Esophagus squamous epithelium (tissue), 4 donors: Measurements from ENCODE around the gene ZNF324. TPM values are rescaled to one million over a fixed set of nuclear protein-coding genes. Genes with fewer than 3 reads are reported as not detected.

ENCODE experiments used
- small RNA-seq, 4 donors: library from RNA; depleted of rRNA; stranded (forward); fragments of <200 nt; gene quantifications; one replicate each; pipeline ENCODE3, GENCODE V24; 2016
- total RNA-seq, 4 donors: library from RNA; depleted of rRNA; stranded (reverse); fragments of >200 nt; gene quantifications; one replicate each; pipeline ENCODE4 v1.1.0, GENCODE V29; 2016

ZNF324 gene
- total RNA-seq, 4 donors from 2014 or later: 13.5 to 25.4 (median 20.2) TPM

Small RNA genes within 50 kb of the gene (small RNA-seq; reads per million reads assigned to genes)
- gene RN7SL693P: 0 reads per million in 4 donors
- gene RNU6-1337P: 0 reads per million in 4 donors

Other genes with a start within 250 kb of the ZNF324 start
- gene ZNF544, start 238.2 kb upstream of the ZNF324 start, total RNA-seq: 10 to 100 TPM; 19.1 to 53.4 (median 36.0) TPM
- gene ZNF8, start 188.1 kb upstream of the ZNF324 start, total RNA-seq: 1 to 10 TPM; 3.5 to 6.7 (median 4.2) TPM
- gene ERVK3-1, start 161.7 kb upstream of the ZNF324 start, total RNA-seq: 10 to 100 TPM; 24.7 to 42.0 (median 38.0) TPM
- 1 to 10 TPM; 2.2 to 3.2 (median 2.9) TPM for gene ZSCAN22, start 140.1 kb upstream of the ZNF324 start, total RNA-seq
- gene A1BG, start 113.6 kb upstream of the ZNF324 start, total RNA-seq: 10 to 100 TPM in 2 of 4 donors, 1 to 10 TPM in 1, not detected in 1; 1.1 to 25.1 (median 13.9) TPM
- gene ZNF497, start 104.3 kb upstream of the ZNF324 start, total RNA-seq: 1 to 10 TPM in 3 of 4 donors, under 1 TPM in 1; 0.87 to 1.9 (median 1.4) TPM
- gene ZNF837, start 86.0 kb upstream of the ZNF324 start, total RNA-seq: 1 to 10 TPM; 2.4 to 6.7 (median 3.3) TPM
- gene RPS5, start 79.8 kb upstream of the ZNF324 start, total RNA-seq: 1,000 to 10,000 TPM; 1,292 to 2,917 (median 1,952) TPM
- gene RNF225, start 71.4 kb upstream of the ZNF324 start, total RNA-seq: 10 to 100 TPM in 2 of 4 donors, 1 to 10 TPM in 2; 5.0 to 30.5 (median 15.7) TPM
- 10 to 100 TPM in 2 of 4 donors, 1 to 10 TPM in 2; 8.5 to 13.4 (median 9.4) TPM for gene ZNF584, start 58.4 kb upstream of the ZNF324 start, total RNA-seq
- 1 to 10 TPM; 2.0 to 5.3 (median 2.4) TPM for gene ZNF132, start 26.9 kb upstream of the ZNF324 start, total RNA-seq
- 10 to 100 TPM in 1 of 4 donors, 1 to 10 TPM in 3; 6.5 to 10.1 (median 8.0) TPM for gene ZNF324B, start 15.5 kb upstream of the ZNF324 start, total RNA-seq
- 10 to 100 TPM in 3 of 4 donors, 1 to 10 TPM in 1; 6.0 to 13.3 (median 12.1) TPM for gene ZNF446, start 9.3 kb downstream of the ZNF324 start, total RNA-seq
- 1 to 10 TPM; 1.9 to 5.3 (median 2.6) TPM for gene SLC27A5, start 44.9 kb downstream of the ZNF324 start, total RNA-seq
- gene ZBTB45, start 52.7 kb downstream of the ZNF324 start, total RNA-seq: 10 to 100 TPM in 1 of 4 donors, 1 to 10 TPM in 3; 6.9 to 11.1 (median 8.3) TPM
- 100 to 1,000 TPM; 150 to 198 (median 179) TPM for gene TRIM28, start 77.0 kb downstream of the ZNF324 start, total RNA-seq
- gene CHMP2A, start 88.0 kb downstream of the ZNF324 start, total RNA-seq: 10 to 100 TPM; 76.5 to 99.5 (median 86.6) TPM
- gene UBE2M, start 91.5 kb downstream of the ZNF324 start, total RNA-seq: 10 to 100 TPM; 22.0 to 37.4 (median 24.7) TPM
- 10 to 100 TPM; 11.8 to 30.9 (median 21.7) TPM for gene MZF1, start 106.3 kb downstream of the ZNF324 start, total RNA-seq